Thyroid gland (tissue), 4 donors: ENCODE results near the gene CPNE4.

Source experiments
- POLR2A ChIP-seq, 2 donors: fragments of 450-650 bp; IDR thresholded peaks; one replicate each; pipeline ENCODE4 v1.6.1; 2017; ENCODE audit warnings: antibody characterized with exemption in 2 of 2, mild to moderate bottlenecking in 2 of 2, moderate library complexity in 1 of 2
- TF ChIP-seq, protein P1 (sequence below), 6 experiments: fragments of 200-600 bp in 3 of 6; fragments of 450-650 bp in 3 of 6; sonication (generic) in 3 of 6; IDR thresholded peaks; one replicate each; pipeline ENCODE4 v1.5.1; 2016 to 2019; ENCODE audit warnings: antibody characterized with exemption in 6 of 6, mild to moderate bottlenecking in 2 of 6, inconsistent platforms in 1 of 6, moderate library complexity in 1 of 6

DNA sequence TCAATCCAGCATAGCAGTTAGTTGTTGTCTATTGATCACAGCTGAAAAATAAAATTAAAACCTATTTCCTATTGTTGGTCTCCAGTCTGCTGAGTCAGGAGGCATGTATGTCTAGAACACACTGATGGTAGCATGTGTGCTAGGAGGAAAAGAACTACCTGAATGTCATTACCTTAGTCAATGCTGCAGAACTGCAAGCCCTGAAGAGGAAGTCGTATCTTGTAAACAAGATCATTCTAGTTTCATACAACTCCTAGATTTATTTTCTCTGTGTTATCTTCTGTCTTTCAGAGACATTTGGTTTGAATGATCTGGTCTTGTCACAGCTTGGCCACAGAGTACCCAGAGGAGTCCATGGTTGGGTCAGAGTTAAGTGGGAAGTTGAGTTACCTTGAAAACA, 422.1 kb downstream of the CPNE4 start:
- TF ChIP-seq, protein P1, sequence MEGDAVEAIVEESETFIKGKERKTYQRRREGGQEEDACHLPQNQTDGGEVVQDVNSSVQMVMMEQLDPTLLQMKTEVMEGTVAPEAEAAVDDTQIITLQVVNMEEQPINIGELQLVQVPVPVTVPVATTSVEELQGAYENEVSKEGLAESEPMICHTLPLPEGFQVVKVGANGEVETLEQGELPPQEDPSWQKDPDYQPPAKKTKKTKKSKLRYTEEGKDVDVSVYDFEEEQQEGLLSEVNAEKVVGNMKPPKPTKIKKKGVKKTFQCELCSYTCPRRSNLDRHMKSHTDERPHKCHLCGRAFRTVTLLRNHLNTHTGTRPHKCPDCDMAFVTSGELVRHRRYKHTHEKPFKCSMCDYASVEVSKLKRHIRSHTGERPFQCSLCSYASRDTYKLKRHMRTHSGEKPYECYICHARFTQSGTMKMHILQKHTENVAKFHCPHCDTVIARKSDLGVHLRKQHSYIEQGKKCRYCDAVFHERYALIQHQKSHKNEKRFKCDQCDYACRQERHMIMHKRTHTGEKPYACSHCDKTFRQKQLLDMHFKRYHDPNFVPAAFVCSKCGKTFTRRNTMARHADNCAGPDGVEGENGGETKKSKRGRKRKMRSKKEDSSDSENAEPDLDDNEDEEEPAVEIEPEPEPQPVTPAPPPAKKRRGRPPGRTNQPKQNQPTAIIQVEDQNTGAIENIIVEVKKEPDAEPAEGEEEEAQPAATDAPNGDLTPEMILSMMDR (IDR thresholded peaks at IDR 0.05): no peak
- TF ChIP-seq POLR2A (IDR thresholded peaks at IDR 0.05): no peak
